ENCODE measurements around the gene EID3. TPM values are rescaled to one million over a fixed set of nuclear protein-coding genes. Genes with fewer than 3 reads are reported as not detected.

EID3 gene
- total and polyA plus RNA-seq, 4 donors, result 0.17 to 6.4 (median 1.2) TPM

DNA sequence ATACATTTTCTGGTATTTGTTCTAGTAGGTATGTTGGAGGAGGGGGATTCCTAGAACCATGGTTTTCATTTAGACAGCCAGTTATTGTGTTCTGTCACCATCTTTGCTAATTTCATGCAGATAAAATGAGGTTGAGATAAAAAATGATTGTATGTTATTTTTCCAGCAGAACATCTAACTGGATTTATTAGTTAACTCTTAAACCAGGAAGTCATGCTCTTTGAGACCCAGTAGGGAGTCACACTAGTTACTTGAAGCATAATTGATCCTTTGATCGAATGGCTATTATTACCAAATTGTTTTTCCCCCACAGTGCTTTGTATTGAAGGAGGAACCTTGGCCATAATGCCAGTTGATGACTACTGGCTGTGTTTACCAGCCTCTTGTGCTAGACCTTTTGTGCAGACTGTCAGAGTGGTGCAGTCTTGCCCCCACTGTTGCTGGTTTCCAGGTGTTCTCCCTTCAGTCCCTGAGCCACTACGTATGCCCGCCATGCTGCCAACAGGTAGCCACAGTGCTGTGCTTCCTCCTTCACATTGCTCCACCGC is 6.0 kb downstream of the EID3 start:
- Histone ChIP-seq H3K4me3 (ENCODE audit: low read depth in 1 of 3, low read length in 3 of 3) (no peak overlapping the region), H3K9ac (ENCODE audit: low read depth in 1 of 2, low read length in 2 of 2) (no peak overlapping the region), H3K27ac (ENCODE audit: low read depth in 1 of 2, low read length in 2 of 2) (no peak overlapping the region), H3K4me1 (ENCODE audit: control insufficient read depth in 4 of 4, insufficient read depth in 4 of 4, low read length in 3 of 4) (peaks cover 0 to 4% (median 0%) of the 10 kb centered on the region in 4 donors), H3K9me3 (ENCODE audit: control insufficient read depth in 4 of 4, low read length in 3 of 4) (no peaks in the 10 kb centered on the region), H3K36me3 (ENCODE audit: control insufficient read depth in 4 of 4, insufficient read depth in 3 of 4, low read depth in 1 of 4, low read length in 3 of 4) (peaks cover 10 to 30% (median 26%) of the 10 kb centered on the region in 4 donors), H3K27me3 (ENCODE audit: control insufficient read depth in 4 of 4, insufficient read depth in 4 of 4, low read length in 3 of 4) (no peaks in the 10 kb centered on the region)
- 95% methylated on average over 4 of the region's 4 CpGs for WGBS
- TF ChIP-seq FOXA2 (IDR thresholded peaks at IDR 0.05) (no peak), JUND (IDR thresholded peaks at IDR 0.05) (no peak), EGR1 (IDR thresholded peaks at IDR 0.05; ENCODE audit: low read depth in 2 of 2) (no peak), TAF1 (conservative IDR thresholded peaks at IDR 0.05) (no peak), CTCF (IDR thresholded peaks at IDR 0.05; ENCODE audit: low read depth, low read length, missing input control) (no peak)
- DNase-seq (ENCODE audit: low spot score), result no peak

GRCh38 chr12:104310751-104311633 is 7.5 kb downstream of the EID3 start:
- H3K9me3 ChIP-seq (ENCODE audit: control insufficient read depth in 4 of 4, low read length in 3 of 4), result no peaks in the 10 kb centered on the region
- H3K4me3 ChIP-seq (ENCODE audit: low read depth in 1 of 3, low read length in 3 of 3), result no peak overlapping the region
- peaks cover 0 to 1% (median 0%) of the 10 kb centered on the region in 4 donors for H3K4me1 ChIP-seq (ENCODE audit: control insufficient read depth in 4 of 4, insufficient read depth in 4 of 4, low read length in 3 of 4)
- H3K36me3 ChIP-seq (ENCODE audit: control insufficient read depth in 4 of 4, insufficient read depth in 3 of 4, low read depth in 1 of 4, low read length in 3 of 4), result peaks cover 11 to 41% (median 32%) of the 10 kb centered on the region in 4 donors
- no peak for DNase-seq (ENCODE audit: low spot score)
- 84% methylated on average over 5 of the region's 5 CpGs for WGBS
- H3K27me3 ChIP-seq (ENCODE audit: control insufficient read depth in 4 of 4, insufficient read depth in 4 of 4, low read length in 3 of 4), result no peaks in the 10 kb centered on the region
- H3K9ac ChIP-seq (ENCODE audit: low read depth in 1 of 2, low read length in 2 of 2), result no peak overlapping the region
- H3K27ac ChIP-seq (ENCODE audit: low read depth in 1 of 2, low read length in 2 of 2), result no peak overlapping the region
- TF ChIP-seq SP1 (IDR thresholded peaks at IDR 0.05) (no peak), RXRA (IDR thresholded peaks at IDR 0.05) (no peak), ZBTB33 (IDR thresholded peaks at IDR 0.05) (no peak), TAF1 (conservative IDR thresholded peaks at IDR 0.05) (no peak), YY1 (IDR thresholded peaks at IDR 0.05) (no peak), FOXA2 (IDR thresholded peaks at IDR 0.05) (no peak), REST (IDR thresholded peaks at IDR 0.05) (no peak), HNF4A (conservative IDR thresholded peaks at IDR 0.05) (no peak), JUND (IDR thresholded peaks at IDR 0.05) (no peak), FOXA1 (IDR thresholded peaks at IDR 0.05) (no peak), GABPA (IDR thresholded peaks at IDR 0.05 in 1 of 2, conservative IDR thresholded peaks at IDR 0.05 in 1 of 2) (no peak), HNF4G (IDR thresholded peaks at IDR 0.05) (no peak), RAD21 (IDR thresholded peaks at IDR 0.05) (no peak), CTCF (IDR thresholded peaks at IDR 0.05; ENCODE audit: low read depth, low read length, missing input control) (no peak)
- TF ChIP-seq, protein P1, sequence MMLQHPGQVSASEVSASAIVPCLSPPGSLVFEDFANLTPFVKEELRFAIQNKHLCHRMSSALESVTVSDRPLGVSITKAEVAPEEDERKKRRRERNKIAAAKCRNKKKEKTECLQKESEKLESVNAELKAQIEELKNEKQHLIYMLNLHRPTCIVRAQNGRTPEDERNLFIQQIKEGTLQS (IDR thresholded peaks at IDR 0.05), result no peak
- TF ChIP-seq, protein P2, sequence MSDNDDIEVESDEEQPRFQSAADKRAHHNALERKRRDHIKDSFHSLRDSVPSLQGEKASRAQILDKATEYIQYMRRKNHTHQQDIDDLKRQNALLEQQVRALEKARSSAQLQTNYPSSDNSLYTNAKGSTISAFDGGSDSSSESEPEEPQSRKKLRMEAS (IDR thresholded peaks at IDR 0.05), result no peak

All from liver (tissue), 9 donors.